Heart left ventricle (tissue), 13 donors: ENCODE measurements around the gene RANBP17.

Experiments
- POLR2A ChIP-seq, 2 donors: fragments of 450-650 bp; IDR thresholded peaks; one replicate each; pipeline ENCODE4 v1.6.1; 2017; ENCODE audit warnings: antibody characterized with exemption in 2 of 2, mild to moderate bottlenecking in 2 of 2, moderate library complexity in 2 of 2
- TF ChIP-seq, protein P1 (sequence below), 12 donors: fragments of 200-600 bp; sonication (generic) in 4 of 12; IDR thresholded peaks; one replicate each; pipeline versions ENCODE4 v1.5.0 to v1.8.0; 2018 to 2022; ENCODE audit warnings: antibody characterized with exemption in 12 of 12, mild to moderate bottlenecking in 5 of 12
- donor health status: ischemic (EF 13 %, LVEDD 7.1; RV severe dilation, severe dysfunction).
- donor health status: DM: no; HTN: yes; CAD: no.
- donor health status: DM: no; HTN: no; CAD: no.
- donor health status: ischemic (EF 25% LVEDD 6.9; RV normal size, moderate dysfunction).
- donor health status: ischemic (EF 25% LVEDD 5.7; RV mildly dilated, moderate dysfunction).
- donor health status: ischemic (EF 35%, LVEDD 5.7; RV mildly dilated, moderate dysfunction).
- donor health status: nonischemic (EF 11% LVEDD 7.7; RV severe dilation, severe dysfunction).
- donor health status: DM: yes; HTN: yes; CAD: no.
- donor health status: PGD.
- donor health status: ischemic (EF 29% LVEDD 5.4; RV normal size, mild dysfunction).
- donor health status: nonischemic (EF 23%, LVEDD 6.1; RV moderate dilation, normal function).

- no peak for TF ChIP-seq POLR2A (IDR thresholded peaks at IDR 0.05)
- TF ChIP-seq, protein P1, sequence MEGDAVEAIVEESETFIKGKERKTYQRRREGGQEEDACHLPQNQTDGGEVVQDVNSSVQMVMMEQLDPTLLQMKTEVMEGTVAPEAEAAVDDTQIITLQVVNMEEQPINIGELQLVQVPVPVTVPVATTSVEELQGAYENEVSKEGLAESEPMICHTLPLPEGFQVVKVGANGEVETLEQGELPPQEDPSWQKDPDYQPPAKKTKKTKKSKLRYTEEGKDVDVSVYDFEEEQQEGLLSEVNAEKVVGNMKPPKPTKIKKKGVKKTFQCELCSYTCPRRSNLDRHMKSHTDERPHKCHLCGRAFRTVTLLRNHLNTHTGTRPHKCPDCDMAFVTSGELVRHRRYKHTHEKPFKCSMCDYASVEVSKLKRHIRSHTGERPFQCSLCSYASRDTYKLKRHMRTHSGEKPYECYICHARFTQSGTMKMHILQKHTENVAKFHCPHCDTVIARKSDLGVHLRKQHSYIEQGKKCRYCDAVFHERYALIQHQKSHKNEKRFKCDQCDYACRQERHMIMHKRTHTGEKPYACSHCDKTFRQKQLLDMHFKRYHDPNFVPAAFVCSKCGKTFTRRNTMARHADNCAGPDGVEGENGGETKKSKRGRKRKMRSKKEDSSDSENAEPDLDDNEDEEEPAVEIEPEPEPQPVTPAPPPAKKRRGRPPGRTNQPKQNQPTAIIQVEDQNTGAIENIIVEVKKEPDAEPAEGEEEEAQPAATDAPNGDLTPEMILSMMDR (IDR thresholded peaks at IDR 0.05): no peak
Measured at GRCh38 chr5:170832241-170832640, 29.6 kb upstream of the RANBP17 start.
